ENCODE measurements around the gene HEPACAM2. TPM values are rescaled to one million over a fixed set of nuclear protein-coding genes. Genes with fewer than 3 reads are reported as not detected.

HEPACAM2 gene
- total RNA-seq, 1 donor from 2014 or later: 31.7 TPM

- no peak overlapping the region for H3K4me3 Mint-ChIP-seq (ENCODE audit: low read depth)
- TF ChIP-seq, protein P1, sequence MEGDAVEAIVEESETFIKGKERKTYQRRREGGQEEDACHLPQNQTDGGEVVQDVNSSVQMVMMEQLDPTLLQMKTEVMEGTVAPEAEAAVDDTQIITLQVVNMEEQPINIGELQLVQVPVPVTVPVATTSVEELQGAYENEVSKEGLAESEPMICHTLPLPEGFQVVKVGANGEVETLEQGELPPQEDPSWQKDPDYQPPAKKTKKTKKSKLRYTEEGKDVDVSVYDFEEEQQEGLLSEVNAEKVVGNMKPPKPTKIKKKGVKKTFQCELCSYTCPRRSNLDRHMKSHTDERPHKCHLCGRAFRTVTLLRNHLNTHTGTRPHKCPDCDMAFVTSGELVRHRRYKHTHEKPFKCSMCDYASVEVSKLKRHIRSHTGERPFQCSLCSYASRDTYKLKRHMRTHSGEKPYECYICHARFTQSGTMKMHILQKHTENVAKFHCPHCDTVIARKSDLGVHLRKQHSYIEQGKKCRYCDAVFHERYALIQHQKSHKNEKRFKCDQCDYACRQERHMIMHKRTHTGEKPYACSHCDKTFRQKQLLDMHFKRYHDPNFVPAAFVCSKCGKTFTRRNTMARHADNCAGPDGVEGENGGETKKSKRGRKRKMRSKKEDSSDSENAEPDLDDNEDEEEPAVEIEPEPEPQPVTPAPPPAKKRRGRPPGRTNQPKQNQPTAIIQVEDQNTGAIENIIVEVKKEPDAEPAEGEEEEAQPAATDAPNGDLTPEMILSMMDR (IDR thresholded peaks at IDR 0.05; ENCODE audit: unreplicated experiment): no peak
These were observed 6.4 kb downstream of the HEPACAM2 start for GRCh38 chr7:93219868-93220267.

GRCh38 chr7:93218997-93219827, 7.1 kb downstream of the HEPACAM2 start:
- TF ChIP-seq, protein P1 (IDR thresholded peaks at IDR 0.05; ENCODE audit: unreplicated experiment): no peak
- Mint-ChIP-seq H3K27ac (no peak overlapping the region), H3K27me3 (peaks cover 34% of the 10 kb centered on the region), H3K4me1 (ENCODE audit: low read depth) (no peaks in the 10 kb centered on the region), H3K9me3 (ENCODE audit: low read depth) (no peaks in the 10 kb centered on the region), H3K4me3 (ENCODE audit: low read depth) (no peak overlapping the region), H3K36me3 (ENCODE audit: insufficient read depth) (no peaks in the 10 kb centered on the region)
- DNase-seq (ENCODE audit: low spot score, unreplicated experiment): no peak

More at GRCh38 chr7:93219868-93220267, 6.4 kb downstream of the HEPACAM2 start:
- no peak for DNase-seq (ENCODE audit: low spot score, unreplicated experiment)
- peaks cover 27% of the 10 kb centered on the region for H3K27me3 Mint-ChIP-seq
- H3K27ac Mint-ChIP-seq: no peak overlapping the region
- no peaks in the 10 kb centered on the region for H3K36me3 Mint-ChIP-seq (ENCODE audit: insufficient read depth)
- H3K9me3 Mint-ChIP-seq (ENCODE audit: low read depth): no peaks in the 10 kb centered on the region
- H3K4me1 Mint-ChIP-seq (ENCODE audit: low read depth): no peaks in the 10 kb centered on the region

DNA sequence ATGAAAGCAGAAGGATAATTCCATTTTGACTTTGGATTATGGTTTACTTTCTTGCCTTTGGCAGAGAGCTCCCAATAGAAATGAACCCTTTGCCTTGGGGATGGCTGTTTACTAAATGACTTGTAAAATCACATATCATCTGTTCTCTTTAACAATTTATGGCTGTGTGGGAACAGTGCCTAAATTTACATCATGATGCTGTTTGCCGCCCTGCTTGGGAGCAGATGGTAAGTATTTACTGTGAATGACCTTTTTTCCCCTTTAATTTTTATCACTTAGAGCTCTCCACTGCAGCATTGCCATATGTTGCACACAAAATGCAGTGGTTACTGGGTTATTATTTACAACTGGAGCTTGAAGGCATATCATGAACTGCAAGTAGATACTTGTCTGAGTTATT, 13.4 kb downstream of the HEPACAM2 start:
- no peak for DNase-seq (ENCODE audit: low spot score, unreplicated experiment)
- TF ChIP-seq, protein P1 (IDR thresholded peaks at IDR 0.05; ENCODE audit: unreplicated experiment): no peak
- Mint-ChIP-seq H3K27ac (no peak overlapping the region), H3K9me3 (ENCODE audit: low read depth) (no peaks in the 10 kb centered on the region), H3K36me3 (ENCODE audit: insufficient read depth) (no peaks in the 10 kb centered on the region), H3K27me3 (peaks cover 54% of the 10 kb centered on the region), H3K4me3 (ENCODE audit: low read depth) (no peak overlapping the region), H3K4me1 (ENCODE audit: low read depth) (peaks cover 3% of the 10 kb centered on the region)

- DNase-seq (ENCODE audit: low spot score, unreplicated experiment): no peak
- H3K4me3 Mint-ChIP-seq (ENCODE audit: low read depth): no peak overlapping the region
- H3K27ac Mint-ChIP-seq: no peak overlapping the region
- no peaks in the 10 kb centered on the region for H3K9me3 Mint-ChIP-seq (ENCODE audit: low read depth)
- TF ChIP-seq, protein P1 (IDR thresholded peaks at IDR 0.05; ENCODE audit: unreplicated experiment): no peak
- no peaks in the 10 kb centered on the region for H3K36me3 Mint-ChIP-seq (ENCODE audit: insufficient read depth)
- peaks cover 3% of the 10 kb centered on the region for H3K4me1 Mint-ChIP-seq (ENCODE audit: low read depth)
- H3K27me3 Mint-ChIP-seq: peaks cover 52% of the 10 kb centered on the region
These were observed 14.9 kb downstream of the HEPACAM2 start for GRCh38 chr7:93211228-93211818.

GRCh38 chr7:93205046-93205445, 21.2 kb downstream of the HEPACAM2 start:
- no peak overlapping the region for H3K27ac Mint-ChIP-seq
- no peaks in the 10 kb centered on the region for H3K9me3 Mint-ChIP-seq (ENCODE audit: low read depth)
- peaks cover 9% of the 10 kb centered on the region for H3K4me1 Mint-ChIP-seq (ENCODE audit: low read depth)
- peaks cover 24% of the 10 kb centered on the region for H3K27me3 Mint-ChIP-seq
- DNase-seq (ENCODE audit: low spot score, unreplicated experiment): no peak
- TF ChIP-seq, protein P1 (IDR thresholded peaks at IDR 0.05; ENCODE audit: unreplicated experiment): no peak
- H3K4me3 Mint-ChIP-seq (ENCODE audit: low read depth): no peak overlapping the region
- H3K36me3 Mint-ChIP-seq (ENCODE audit: insufficient read depth): no peaks in the 10 kb centered on the region
